HEK293 (cell line): ENCODE measurements around the gene GNG12.
A peak's percentile ranks its signal among the peaks of the same experiment; 100 is the strongest.

ENCODE experiments used
- CTCF ChIA-PET: fragments of 350-600 bp; formaldehyde crosslinking; extraction: SDS; loops from one replicate; lab custom pipeline; 2021; ENCODE audit warnings: antibody characterized with exemption; lab: Yijun Ruan, JAX
- POLR2A ChIA-PET: fragments of 300-600 bp; formaldehyde crosslinking; extraction: SDS; loops from one replicate; lab custom pipeline; 2020; ENCODE audit warnings: antibody characterized with exemption, inconsistent platforms; lab: Yijun Ruan, JAX
- H3K27ac ChIP-seq: fragments of 200-500 bp; sonication (Bioruptor generic); 2 replicates; pipeline ENCODE4 v1.5.1; 2014; ENCODE audit warnings: low read depth, low read length, control low read depth, inconsistent platforms; ENCODE audit errors: extremely low read depth
- H3K36me3 ChIP-seq, 2 experiments: fragments of 200-500 bp in 1 of 2; sonication (Bioruptor generic) in 1 of 2; 1 replicate in 1 of 2; 2 replicates in 1 of 2; pipeline ENCODE4 v1.5.1; 2014 to 2017; ENCODE audit warnings: inconsistent platforms in 2 of 2, low read length in 2 of 2; ENCODE audit not compliant: control insufficient read depth in 2 of 2, insufficient read depth in 1 of 2
- H3K4me1 ChIP-seq: fragments of 200-500 bp; sonication (Bioruptor generic); 2 replicates; pipeline ENCODE4 v1.5.1; 2014; ENCODE audit warnings: mild to moderate bottlenecking, low read length, inconsistent platforms; ENCODE audit not compliant: control insufficient read depth, insufficient read depth
- H3K4me3 ChIP-seq: 2 replicates; pipeline ENCODE4 v1.5.1; 2011; ENCODE audit warnings: low read depth, mild to moderate bottlenecking, control low read depth, low read length, moderate library complexity
- H3K9me3 ChIP-seq: fragments of 200-500 bp; sonication (Bioruptor generic); 2 replicates; pipeline ENCODE4 v1.5.1; 2014; ENCODE audit warnings: low read depth, low read length, inconsistent platforms; ENCODE audit not compliant: control insufficient read depth, insufficient read depth
- PRDM10 ChIP-seq: fragments of 450-650 bp; formaldehyde crosslinking; IDR thresholded peaks from 2 replicates; pipeline ENCODE4 v1.5.1; 2016; ENCODE audit warnings: missing biosample characterization, missing genetic modification characterization
- RBAK ChIP-seq: fragments of 450-650 bp; formaldehyde crosslinking; IDR thresholded peaks from 2 replicates; pipeline ENCODE4 v1.5.1; 2016; ENCODE audit warnings: missing biosample characterization, missing genetic modification characterization
- WT1 ChIP-seq: fragments of 450-650 bp; formaldehyde crosslinking; IDR thresholded peaks from 2 replicates; pipeline ENCODE4 v1.5.1; 2016; ENCODE audit warnings: missing biosample characterization, missing genetic modification characterization
- ZBTB44 ChIP-seq: fragments of 450-650 bp; IDR thresholded peaks from 2 replicates; pipeline ENCODE4 v1.5.1; 2018; ENCODE audit warnings: missing biosample characterization, mild to moderate bottlenecking, missing genetic modification characterization
- ZNF112 ChIP-seq: fragments of 450-650 bp; formaldehyde crosslinking; IDR thresholded peaks from 2 replicates; pipeline ENCODE4 v1.5.0; 2017; ENCODE audit warnings: missing biosample characterization, missing genetic modification characterization
- ZNF132 ChIP-seq: fragments of 450-650 bp; formaldehyde crosslinking; IDR thresholded peaks from 2 replicates; pipeline ENCODE4 v1.5.1; 2017; ENCODE audit warnings: missing biosample characterization, missing genetic modification characterization, borderline replicate concordance
- ZNF140 ChIP-seq: fragments of 450-650 bp; formaldehyde crosslinking; IDR thresholded peaks from 2 replicates; pipeline ENCODE4 v1.5.1; 2016; ENCODE audit warnings: missing biosample characterization, missing genetic modification characterization
- ZNF2 ChIP-seq: fragments of 450-650 bp; formaldehyde crosslinking; IDR thresholded peaks from 2 replicates; pipeline ENCODE4 v1.5.1; 2016; ENCODE audit warnings: missing biosample characterization, missing genetic modification characterization
- ZNF416 ChIP-seq: fragments of 450-650 bp; formaldehyde crosslinking; IDR thresholded peaks from 2 replicates; pipeline ENCODE4 v1.5.1; 2016; ENCODE audit warnings: missing biosample characterization, missing genetic modification characterization
- ZNF580 ChIP-seq: fragments of 450-650 bp; formaldehyde crosslinking; IDR thresholded peaks from 2 replicates; pipeline ENCODE4 v1.5.1; 2016; ENCODE audit warnings: missing biosample characterization, missing genetic modification characterization
- ZNF610 ChIP-seq: fragments of 450-650 bp; formaldehyde crosslinking; IDR thresholded peaks from 2 replicates; pipeline ENCODE4 v1.5.1; 2016; ENCODE audit warnings: missing biosample characterization, missing genetic modification characterization, borderline replicate concordance
- ZNF654 ChIP-seq: fragments of 450-650 bp; formaldehyde crosslinking; IDR thresholded peaks from 2 replicates; pipeline ENCODE4 v1.5.1; 2016; ENCODE audit warnings: low read depth, missing biosample characterization, missing genetic modification characterization
- ZNF660 ChIP-seq: fragments of 450-650 bp; IDR thresholded peaks from 2 replicates; pipeline ENCODE4 v1.5.1; 2018; ENCODE audit warnings: missing biosample characterization, mild to moderate bottlenecking, missing genetic modification characterization
- ZNF692 ChIP-seq: fragments of 450-650 bp; formaldehyde crosslinking; IDR thresholded peaks from 2 replicates; pipeline ENCODE4 v1.5.1; 2016; ENCODE audit warnings: missing biosample characterization, missing genetic modification characterization
- ZNF76 ChIP-seq: fragments of 450-650 bp; formaldehyde crosslinking; IDR thresholded peaks from 2 replicates; pipeline ENCODE4; 2016; ENCODE audit warnings: low read depth, missing biosample characterization, missing genetic modification characterization, borderline replicate concordance
- ZNF777 ChIP-seq: fragments of 450-650 bp; formaldehyde crosslinking; IDR thresholded peaks from 2 replicates; pipeline ENCODE4 v1.5.1; 2017; ENCODE audit warnings: missing biosample characterization, missing genetic modification characterization, borderline replicate concordance
- ZNF785 ChIP-seq: fragments of 450-650 bp; formaldehyde crosslinking; IDR thresholded peaks from 2 replicates; pipeline ENCODE4 v1.5.1; 2016; ENCODE audit warnings: missing biosample characterization, missing genetic modification characterization
- TF ChIP-seq, protein P1 (sequence below): fragments of 450-650 bp; formaldehyde crosslinking; IDR thresholded peaks from 2 replicates; pipeline ENCODE4 v1.5.1; 2016; ENCODE audit warnings: missing biosample characterization, missing genetic modification characterization

The GNG12 gene

DNA sequence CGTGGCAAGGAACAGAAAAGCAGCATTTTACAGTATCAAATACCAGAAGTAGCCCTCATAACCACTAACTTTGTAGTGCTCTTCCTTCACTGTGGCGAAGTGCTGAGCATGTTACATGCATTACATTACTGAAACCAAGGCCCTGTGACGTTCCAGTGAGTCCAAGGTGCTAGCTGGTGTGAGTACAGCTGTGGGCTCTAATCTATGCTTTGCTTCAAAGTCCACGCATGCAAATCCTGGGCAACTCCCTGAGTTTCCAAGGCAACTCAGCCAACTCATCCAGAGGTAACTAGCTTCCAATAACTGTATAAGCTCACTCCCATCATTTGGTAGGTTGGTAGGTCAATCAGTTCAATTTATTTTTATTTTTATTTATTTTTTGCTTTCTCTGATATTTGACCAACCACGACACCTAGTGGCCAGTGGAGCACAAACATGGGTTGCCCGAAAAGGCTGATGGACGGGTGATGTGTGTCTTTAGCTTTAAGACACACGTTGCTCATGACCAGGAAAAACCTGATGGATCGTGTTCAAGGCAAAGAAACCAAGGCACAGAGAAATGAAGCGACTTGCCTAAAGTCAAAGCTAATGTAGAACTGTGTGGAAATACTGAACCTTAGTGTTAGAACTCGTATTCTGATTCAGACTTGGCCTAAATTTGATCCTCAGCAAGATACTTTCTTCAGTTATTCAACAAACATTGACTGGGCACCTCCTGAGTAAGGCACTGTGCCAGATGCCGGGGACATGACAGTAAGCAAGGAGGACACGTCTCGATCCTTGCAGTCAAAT, 73.0 kb downstream of the GNG12 start:
- Histone ChIP-seq H3K4me1 (no peaks in the 10 kb centered on the region), H3K9me3 (no peaks in the 10 kb centered on the region), H3K27ac (no peak overlapping the region)
- TF ChIP-seq ZNF660 (tag by site-specific recombination) = peak; percentile 52; the same call in 1 of the 2 replicates
- no peak for TF ChIP-seq ZNF112
- no peak for TF ChIP-seq ZNF132 (tag by site-specific recombination)
- TF ChIP-seq WT1 = no peak
- no peak for TF ChIP-seq PRDM10
- 0 out of 2 replicates have a peak, but pooled peaks have one; percentile 62 for TF ChIP-seq ZNF2 (tag by site-specific recombination)
- no peak for TF ChIP-seq ZBTB44 (tag by site-specific recombination)
- no peak for TF ChIP-seq ZNF610 (tag by site-specific recombination)
- no peak for TF ChIP-seq ZNF580 (tag by site-specific recombination)
- TF ChIP-seq RBAK (tag by site-specific recombination) = no peak
- TF ChIP-seq ZNF140 (tag by site-specific recombination) = no peak
- TF ChIP-seq, protein P1, sequence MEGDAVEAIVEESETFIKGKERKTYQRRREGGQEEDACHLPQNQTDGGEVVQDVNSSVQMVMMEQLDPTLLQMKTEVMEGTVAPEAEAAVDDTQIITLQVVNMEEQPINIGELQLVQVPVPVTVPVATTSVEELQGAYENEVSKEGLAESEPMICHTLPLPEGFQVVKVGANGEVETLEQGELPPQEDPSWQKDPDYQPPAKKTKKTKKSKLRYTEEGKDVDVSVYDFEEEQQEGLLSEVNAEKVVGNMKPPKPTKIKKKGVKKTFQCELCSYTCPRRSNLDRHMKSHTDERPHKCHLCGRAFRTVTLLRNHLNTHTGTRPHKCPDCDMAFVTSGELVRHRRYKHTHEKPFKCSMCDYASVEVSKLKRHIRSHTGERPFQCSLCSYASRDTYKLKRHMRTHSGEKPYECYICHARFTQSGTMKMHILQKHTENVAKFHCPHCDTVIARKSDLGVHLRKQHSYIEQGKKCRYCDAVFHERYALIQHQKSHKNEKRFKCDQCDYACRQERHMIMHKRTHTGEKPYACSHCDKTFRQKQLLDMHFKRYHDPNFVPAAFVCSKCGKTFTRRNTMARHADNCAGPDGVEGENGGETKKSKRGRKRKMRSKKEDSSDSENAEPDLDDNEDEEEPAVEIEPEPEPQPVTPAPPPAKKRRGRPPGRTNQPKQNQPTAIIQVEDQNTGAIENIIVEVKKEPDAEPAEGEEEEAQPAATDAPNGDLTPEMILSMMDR (tag by site-specific recombination) = peak; percentile 45
- no peak for TF ChIP-seq ZNF785
- peak; percentile 76 for TF ChIP-seq ZNF654
- no peak for TF ChIP-seq ZNF416 (tag by site-specific recombination)
- TF ChIP-seq ZNF692 = no peak
- no peak for TF ChIP-seq ZNF777 (tag by site-specific recombination)
- TF ChIP-seq ZNF76 = no peak
- TF ChIP-seq, all 188 proteins: peak for 4
- Histone ChIP-seq H3K4me3 (no peak overlapping the region), H3K36me3 (no peaks in the 10 kb centered on the region)
- CTCF ChIA-PET = interaction anchor here (0.5 to 6.5 kb wide), 75 partner anchors 9 to 1956 kb away, joined by 3 to 159 read pairs (median 4); partner anchors contain the start of gene GADD45A
- POLR2A ChIA-PET = interaction anchor here (1.0 to 3.5 kb wide), 3 partner anchors 11 to 74 kb away, joined by 4 to 40 read pairs (median 5); partner anchors contain the start of gene GADD45A
